ENCODE data around the gene IGHMBP2. TPM values are rescaled to one million over a fixed set of nuclear protein-coding genes. Genes with fewer than 3 reads are reported as not detected.
"Not testable (repeated sequence)": the region's sequence is repeated elsewhere in the genome, so short reads cannot be mapped to it uniquely, and the experiment has no call there.

IGHMBP2 gene
- total RNA-seq, 1 donor from 2014 or later, result 8.7 TPM

- FAIRE-seq (no peak), DNase-seq (ENCODE audit: low read depth) (no peak)
- H3K4me3 ChIP-seq (ENCODE audit: low read depth, low read length), result no peak overlapping the region
- peaks cover 4% of the 10 kb centered on the region for H3K27me3 ChIP-seq (ENCODE audit: control insufficient read depth, insufficient read depth, low read length)
- no peak for TF ChIP-seq CTCF (IDR thresholded peaks at IDR 0.05; ENCODE audit: insufficient read depth, low read length, severe bottlenecking)
- H3K36me3 ChIP-seq (ENCODE audit: control insufficient read depth, insufficient read depth, low read length), result no peaks in the 10 kb centered on the region
Measured at GRCh38 chr11:68966894-68967780, 63.4 kb downstream of the IGHMBP2 start.

- Histone ChIP-seq H3K4me3 (ENCODE audit: low read depth, low read length) (no peak overlapping the region), H3K36me3 (ENCODE audit: control insufficient read depth, insufficient read depth, low read length) (no peaks in the 10 kb centered on the region), H3K27me3 (ENCODE audit: control insufficient read depth, insufficient read depth, low read length) (peaks cover 4% of the 10 kb centered on the region)
- TF ChIP-seq CTCF (IDR thresholded peaks at IDR 0.05; ENCODE audit: insufficient read depth, low read length, severe bottlenecking), result no peak
- DNase-seq (ENCODE audit: low read depth) (no peak), FAIRE-seq (peak; percentile 62)
Measured at GRCh38 chr11:68968306-68969250, 64.9 kb downstream of the IGHMBP2 start.

GRCh38 chr11:68969386-68969785, 65.7 kb downstream of the IGHMBP2 start:
- FAIRE-seq, result no peak
- no peak for DNase-seq (ENCODE audit: low read depth)
- Histone ChIP-seq H3K36me3 (ENCODE audit: control insufficient read depth, insufficient read depth, low read length) (no peaks in the 10 kb centered on the region), H3K27me3 (ENCODE audit: control insufficient read depth, insufficient read depth, low read length) (peaks cover 4% of the 10 kb centered on the region), H3K4me3 (ENCODE audit: low read depth, low read length) (no peak overlapping the region)
- no peak for TF ChIP-seq CTCF (IDR thresholded peaks at IDR 0.05; ENCODE audit: insufficient read depth, low read length, severe bottlenecking)

GRCh38 chr11:68970921-68971636, 67.4 kb downstream of the IGHMBP2 start:
- Histone ChIP-seq H3K36me3 (ENCODE audit: control insufficient read depth, insufficient read depth, low read length) (no peaks in the 10 kb centered on the region), H3K4me3 (ENCODE audit: low read depth, low read length) (no peak overlapping the region), H3K27me3 (ENCODE audit: control insufficient read depth, insufficient read depth, low read length) (peaks cover 4% of the 10 kb centered on the region)
- DNase-seq (ENCODE audit: low read depth) (no peak), FAIRE-seq (no peak)
- TF ChIP-seq CTCF (IDR thresholded peaks at IDR 0.05; ENCODE audit: insufficient read depth, low read length, severe bottlenecking), result no peak

- Histone ChIP-seq H3K27me3 (ENCODE audit: control insufficient read depth, insufficient read depth, low read length) (peaks cover 6% of the 10 kb centered on the region), H3K4me3 (ENCODE audit: low read depth, low read length) (no peak overlapping the region), H3K36me3 (ENCODE audit: control insufficient read depth, insufficient read depth, low read length) (no peaks in the 10 kb centered on the region)
- DNase-seq (ENCODE audit: low read depth), result no peak
- FAIRE-seq, result peak; percentile 36
- no peak for TF ChIP-seq CTCF (IDR thresholded peaks at IDR 0.05; ENCODE audit: insufficient read depth, low read length, severe bottlenecking)
Measured at GRCh38 chr11:68973219-68973618, 69.5 kb downstream of the IGHMBP2 start.

GRCh38 chr11:68973706-68974105, 70.0 kb downstream of the IGHMBP2 start:
- not testable (repeated sequence) for H3K36me3 ChIP-seq (ENCODE audit: control insufficient read depth, insufficient read depth, low read length); DNase-seq (ENCODE audit: low read depth); H3K27me3 ChIP-seq (ENCODE audit: control insufficient read depth, insufficient read depth, low read length); FAIRE-seq; H3K4me3 ChIP-seq (ENCODE audit: low read depth, low read length)

Measured in bronchial epithelial cell (primary cell).